NCI-H82 treated with DMSO at 0.1 percent for 48 hours (cell line): ENCODE measurements around the gene HS3ST4.

Experiments
- DNase-seq: peaks from one replicate; lab custom pipeline; 2025; ENCODE audit not compliant: unreplicated experiment; lab: John Stamatoyannopoulos, UW

The HS3ST4 gene

GRCh38 chr16:26169473-26169872, 477.7 kb downstream of the HS3ST4 start:
- no peak for DNase-seq

DNA sequence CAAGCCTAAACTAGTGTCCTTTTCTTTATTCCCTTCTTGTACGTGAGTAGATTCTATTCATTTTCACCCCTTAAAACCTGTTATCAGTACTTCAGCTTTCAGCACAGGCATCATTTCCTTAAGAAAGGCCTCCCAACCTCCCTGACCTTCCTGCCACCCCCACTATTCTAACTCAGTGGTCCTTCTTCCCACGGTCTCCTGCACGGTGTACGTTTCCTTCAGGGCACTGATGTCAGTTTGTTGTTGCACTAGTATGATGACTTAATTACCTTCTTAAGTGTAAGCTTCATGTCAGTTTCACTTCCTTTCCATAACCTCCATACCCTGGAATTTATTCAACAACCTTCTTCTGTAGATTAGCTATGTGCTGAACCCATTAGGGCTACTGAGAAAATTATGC, 484.2 kb downstream of the HS3ST4 start:
- DNase-seq, result no peak

DNA sequence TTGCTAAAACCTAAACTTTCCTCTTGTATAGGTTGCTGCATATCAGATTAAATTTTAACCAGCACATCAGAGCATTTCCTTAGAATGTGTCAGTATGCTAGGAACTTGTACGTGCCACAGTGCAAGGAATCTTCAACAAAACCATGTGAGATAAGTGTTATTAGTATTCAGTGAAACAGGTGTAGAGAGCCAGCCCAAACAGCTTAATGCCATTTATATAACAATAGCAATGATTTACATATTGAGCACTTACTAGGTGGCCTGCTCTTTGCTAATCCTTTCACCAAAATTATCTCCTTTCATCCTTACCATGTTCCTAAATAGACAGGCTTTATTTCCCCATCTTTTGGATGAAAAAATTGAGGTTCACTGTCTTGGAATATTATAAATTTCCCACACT, 485.7 kb downstream of the HS3ST4 start:
- DNase-seq, result no peak

- DNase-seq, result no peak
Observed at GRCh38 chr16:26178298-26178697, 486.5 kb downstream of the HS3ST4 start.

GRCh38 chr16:26186091-26186615, 494.4 kb downstream of the HS3ST4 start:
- no peak for DNase-seq
